ENCODE results near the gene MIDN.
A peak's percentile ranks its signal among the peaks of the same experiment; 100 is the strongest.
"Not testable (repeated sequence)": the region's sequence is repeated elsewhere in the genome, so short reads cannot be mapped to it uniquely, and the experiment has no call there.

Gene MIDN

GRCh38 chr19:1246265-1247087 is 1.9 kb upstream of the MIDN start:
- DNase-seq: not testable (repeated sequence)

DNA sequence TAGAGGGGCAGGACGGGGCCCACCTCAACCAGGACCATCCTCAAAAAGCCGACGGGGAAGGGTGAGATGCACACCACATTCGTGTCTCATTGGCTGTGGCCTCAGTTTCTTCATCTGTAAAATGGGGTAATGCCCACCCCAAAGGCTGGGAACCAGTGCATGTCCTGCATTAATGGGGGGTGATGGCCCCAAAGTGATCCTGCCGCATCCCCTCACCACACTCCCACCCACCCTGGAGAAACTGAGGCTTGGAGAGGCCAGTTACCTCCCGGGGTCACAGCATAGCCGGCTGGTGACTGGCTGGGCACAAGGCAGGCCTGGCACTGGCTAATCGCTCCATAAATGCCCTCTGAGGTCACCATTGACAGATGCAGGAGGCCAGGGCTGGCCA is 640 bp upstream of the MIDN start:
- DNase-seq: no peak

GRCh38 chr19:1248786-1249297 is 459 bp downstream of the MIDN start:
- DNase-seq: peak; percentile 73 to 90 (median 81)

DNA sequence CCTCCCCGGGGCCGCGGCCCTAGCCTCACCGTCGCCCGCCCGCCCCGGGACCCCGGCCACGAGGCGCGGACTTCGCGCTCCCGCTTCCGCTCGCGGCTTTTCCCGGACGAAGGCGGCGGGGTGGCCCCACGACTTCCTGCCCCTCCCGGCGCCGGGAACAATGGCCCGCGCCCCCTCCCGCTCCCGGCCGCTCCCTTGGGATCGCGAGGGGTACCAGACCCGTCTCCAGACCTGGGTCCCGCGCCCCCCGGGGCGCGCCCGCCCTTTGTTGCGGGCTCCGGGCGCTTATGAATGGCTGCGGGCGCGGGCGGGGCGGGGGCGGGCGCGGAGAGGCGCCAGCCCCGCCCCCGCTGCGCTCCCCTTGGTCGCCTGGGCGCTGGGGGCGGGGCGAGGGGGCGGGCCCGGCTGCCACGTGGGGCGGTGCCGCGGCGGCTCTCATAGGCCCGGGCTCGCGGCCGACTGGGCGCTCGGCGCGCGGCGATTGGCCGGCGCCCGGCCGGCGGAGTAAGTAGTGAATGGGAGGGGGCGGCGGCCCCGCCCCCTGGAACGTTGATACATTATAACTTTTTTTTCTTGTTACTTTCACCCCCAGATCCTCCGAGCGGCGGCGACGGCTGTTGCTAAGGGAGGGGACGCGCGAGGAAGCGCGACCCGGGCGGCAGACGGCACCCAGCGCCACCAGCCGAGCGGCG is 1.1 kb downstream of the MIDN start:
- peak; percentile 87 to 98 (median 90) for DNase-seq

GRCh38 chr19:1249990-1250436 is 1.6 kb downstream of the MIDN start:
- DNase-seq: no peak

DNA sequence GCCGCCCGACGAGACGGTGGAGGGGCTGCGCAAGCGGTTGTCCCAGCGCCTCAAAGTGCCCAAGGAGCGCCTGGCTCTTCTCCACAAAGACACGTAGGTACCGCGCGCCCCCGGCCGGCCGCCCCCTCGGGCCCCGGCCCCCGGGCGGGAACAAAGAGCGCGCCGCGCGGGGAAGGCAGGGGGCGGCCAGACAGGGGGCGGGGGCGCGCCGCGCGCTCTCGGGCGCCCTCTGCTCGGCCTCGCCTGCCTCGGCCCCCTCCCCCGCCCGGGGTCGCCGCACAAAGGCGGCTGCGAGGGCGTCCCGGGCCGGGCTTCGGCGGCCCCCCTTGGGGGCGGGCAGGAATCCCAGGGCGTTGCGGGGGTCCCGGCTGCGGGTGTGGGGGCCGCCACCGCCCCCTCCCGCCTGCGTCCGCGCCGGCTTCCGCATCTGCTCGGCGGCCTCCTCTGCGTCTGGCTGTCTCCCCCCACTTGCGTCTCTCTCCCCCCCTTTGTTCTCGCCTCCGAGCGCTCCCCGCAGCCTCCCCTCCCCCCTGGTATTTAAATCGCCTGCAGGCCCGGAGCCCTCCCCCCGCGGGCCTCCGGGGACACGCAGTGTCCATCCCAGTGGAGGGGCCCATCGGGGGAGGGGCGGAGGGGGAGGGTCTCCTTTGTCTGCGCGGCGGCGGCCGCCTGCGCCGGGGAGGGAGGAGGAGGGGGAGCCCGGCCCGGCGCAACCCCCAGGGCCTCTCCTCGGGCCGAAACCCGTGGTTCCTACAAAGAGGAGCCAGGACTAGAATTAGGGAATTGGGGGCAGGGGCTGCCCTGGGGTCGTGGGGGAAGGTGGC is 2.3 kb downstream of the MIDN start:
- peak; percentile 38 to 64 (median 61) for DNase-seq

GRCh38 chr19:1251330-1252220 is 3.2 kb downstream of the MIDN start:
- DNase-seq: peak; percentile 47 to 76 (median 63)

DNA sequence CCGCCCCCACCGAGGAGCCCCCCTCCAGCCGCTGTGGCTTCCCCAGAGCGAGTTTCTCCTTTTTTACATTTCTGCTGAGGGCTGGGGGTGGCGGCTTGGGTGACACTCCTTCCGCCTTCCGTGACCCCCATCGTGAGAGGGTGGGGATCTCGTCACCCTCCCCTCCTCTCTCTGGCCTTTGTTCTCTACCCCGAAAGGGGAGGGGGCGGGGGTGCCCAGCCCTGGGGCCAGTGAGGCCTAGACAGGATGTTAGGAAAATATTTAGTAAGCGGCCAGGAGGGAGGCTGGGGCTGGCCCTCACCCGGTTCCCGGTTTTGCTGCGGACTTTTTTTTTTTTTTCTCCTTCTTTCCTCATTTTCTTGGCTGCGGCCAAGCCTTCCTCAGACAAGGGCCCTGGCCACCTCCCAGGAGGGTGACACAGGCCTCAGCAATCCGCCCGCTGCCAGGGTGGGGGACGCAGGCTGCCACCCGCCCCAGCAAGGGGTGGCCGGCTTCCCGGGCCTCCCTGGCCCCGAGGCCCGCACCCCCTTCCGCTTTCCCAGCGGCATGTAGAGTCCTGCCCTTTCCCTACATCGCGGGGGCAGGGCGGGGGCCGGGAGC is 3.9 kb downstream of the MIDN start:
- peak in 4 of 5 donors; percentile 44 to 78 (median 54) for DNase-seq

GRCh38 chr19:1252821-1253513 is 4.6 kb downstream of the MIDN start:
- DNase-seq: peak; percentile 63 to 86 (median 70)

DNA sequence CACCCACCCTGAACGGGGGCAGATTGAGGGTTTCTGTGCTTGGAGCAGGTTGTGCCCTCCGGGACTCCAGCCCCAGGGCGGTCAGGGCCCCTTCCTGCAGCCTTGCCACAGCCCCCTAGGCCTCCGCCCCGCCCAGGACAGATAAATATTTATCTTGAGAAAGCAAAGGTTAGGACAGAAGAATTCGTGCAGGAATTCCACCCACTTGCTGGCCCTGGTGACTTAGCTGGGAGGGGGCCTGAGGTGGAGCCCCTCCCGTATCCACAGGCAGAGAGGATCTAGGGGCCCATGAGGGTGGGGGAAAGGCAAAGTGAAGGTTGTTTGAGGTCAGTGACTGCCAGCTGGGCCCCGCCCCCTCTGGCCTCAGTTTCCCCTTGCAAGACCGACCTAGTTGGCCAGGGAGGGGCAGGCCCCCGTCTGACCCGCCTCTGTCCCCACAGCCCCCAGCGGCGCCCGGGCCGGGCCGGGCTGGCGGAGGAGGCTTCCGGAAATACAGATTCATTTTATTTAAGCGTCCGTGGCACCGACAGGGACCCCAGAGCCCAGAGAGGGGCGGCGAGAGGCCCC is 5.2 kb downstream of the MIDN start:
- DNase-seq: no peak

DNA sequence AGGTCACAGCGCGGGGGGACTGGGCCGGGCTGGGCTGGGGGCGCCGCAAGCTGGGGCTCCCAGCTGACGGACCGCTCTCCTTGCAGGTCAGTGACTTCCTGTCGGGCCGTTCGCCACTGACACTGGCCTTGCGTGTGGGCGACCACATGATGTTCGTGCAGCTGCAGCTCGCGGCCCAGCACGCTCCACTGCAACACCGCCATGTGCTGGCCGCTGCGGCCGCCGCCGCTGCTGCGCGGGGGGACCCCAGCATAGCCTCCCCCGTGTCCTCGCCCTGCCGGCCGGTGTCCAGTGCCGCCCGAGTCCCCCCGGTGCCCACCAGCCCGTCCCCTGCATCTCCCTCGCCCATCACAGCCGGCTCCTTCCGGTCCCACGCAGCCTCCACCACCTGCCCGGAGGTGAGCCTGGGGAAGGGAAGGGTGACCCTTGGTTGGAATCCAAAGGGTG is 5.7 kb downstream of the MIDN start:
- no peak for DNase-seq

DNA sequence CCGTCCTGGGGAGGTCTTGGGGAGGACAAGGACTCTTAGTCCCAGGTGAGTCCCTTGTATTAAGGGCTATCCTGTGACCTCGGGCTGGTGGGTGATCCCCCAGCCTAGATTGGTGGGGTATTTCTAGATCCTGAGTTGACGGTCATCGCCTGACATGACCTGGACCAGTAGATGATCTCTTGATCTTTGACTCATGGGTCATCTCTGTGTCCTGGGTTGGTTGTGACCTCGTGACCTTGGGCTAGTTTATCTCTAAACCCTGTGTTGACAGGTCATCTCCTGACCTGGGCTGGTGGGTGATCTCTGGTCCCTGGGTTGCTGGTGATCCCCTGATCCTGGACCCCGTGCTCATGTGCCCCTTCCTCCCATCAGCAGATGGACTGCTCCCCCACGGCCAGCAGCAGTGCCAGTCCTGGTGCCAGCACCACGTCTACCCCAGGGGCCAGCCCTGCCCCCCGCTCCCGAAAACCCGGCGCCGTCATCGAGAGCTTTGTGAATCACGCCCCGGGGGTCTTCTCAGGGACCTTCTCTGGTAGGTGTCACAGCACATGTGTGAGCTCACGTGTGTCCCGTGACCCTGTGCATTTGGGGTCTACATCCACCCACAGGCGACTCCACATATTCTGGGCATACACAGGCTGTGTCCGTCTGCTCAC is 6.3 kb downstream of the MIDN start:
- DNase-seq: no peak

GRCh38 chr19:1255186-1256161 is 7.1 kb downstream of the MIDN start:
- DNase-seq: no peak

DNA sequence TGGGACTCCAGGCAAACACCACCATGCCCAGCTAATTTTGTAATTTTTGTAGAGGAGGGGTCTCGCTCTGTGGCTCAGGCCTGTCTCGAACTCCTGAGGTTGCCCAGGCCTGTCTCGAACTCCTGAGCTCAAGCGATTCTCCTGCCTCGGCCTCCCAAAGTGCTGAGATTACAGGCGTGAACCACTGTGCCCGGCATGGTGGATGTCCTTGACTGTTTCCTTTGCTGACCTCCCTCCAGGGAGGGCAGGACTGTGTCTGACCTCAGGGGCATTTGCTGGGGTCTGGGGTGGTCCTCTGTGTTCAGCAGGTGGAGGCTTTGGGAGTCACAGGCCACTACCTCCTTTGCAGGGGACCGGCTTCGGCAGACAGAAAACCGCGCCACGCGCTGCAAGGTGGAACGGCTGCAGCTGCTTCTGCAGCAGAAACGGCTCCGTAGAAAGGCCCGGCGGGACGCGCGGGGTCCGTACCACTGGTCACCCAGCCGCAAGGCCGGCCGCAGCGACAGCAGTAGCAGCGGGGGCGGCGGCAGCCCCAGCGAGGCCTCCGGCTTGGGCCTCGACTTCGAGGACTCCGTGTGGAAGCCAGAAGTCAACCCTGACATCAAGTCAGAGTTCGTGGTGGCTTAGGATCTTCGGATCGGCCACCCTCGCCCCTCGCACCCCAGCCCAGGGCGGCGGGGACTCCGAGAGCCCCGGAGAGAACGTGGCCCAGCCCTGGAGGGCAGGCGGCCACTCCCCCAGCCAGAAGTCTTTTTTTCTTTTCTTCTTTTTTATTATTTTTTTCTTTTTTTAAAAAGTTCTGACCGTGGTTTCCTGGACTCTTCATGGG is 8.5 kb downstream of the MIDN start:
- DNase-seq: no peak

DNA sequence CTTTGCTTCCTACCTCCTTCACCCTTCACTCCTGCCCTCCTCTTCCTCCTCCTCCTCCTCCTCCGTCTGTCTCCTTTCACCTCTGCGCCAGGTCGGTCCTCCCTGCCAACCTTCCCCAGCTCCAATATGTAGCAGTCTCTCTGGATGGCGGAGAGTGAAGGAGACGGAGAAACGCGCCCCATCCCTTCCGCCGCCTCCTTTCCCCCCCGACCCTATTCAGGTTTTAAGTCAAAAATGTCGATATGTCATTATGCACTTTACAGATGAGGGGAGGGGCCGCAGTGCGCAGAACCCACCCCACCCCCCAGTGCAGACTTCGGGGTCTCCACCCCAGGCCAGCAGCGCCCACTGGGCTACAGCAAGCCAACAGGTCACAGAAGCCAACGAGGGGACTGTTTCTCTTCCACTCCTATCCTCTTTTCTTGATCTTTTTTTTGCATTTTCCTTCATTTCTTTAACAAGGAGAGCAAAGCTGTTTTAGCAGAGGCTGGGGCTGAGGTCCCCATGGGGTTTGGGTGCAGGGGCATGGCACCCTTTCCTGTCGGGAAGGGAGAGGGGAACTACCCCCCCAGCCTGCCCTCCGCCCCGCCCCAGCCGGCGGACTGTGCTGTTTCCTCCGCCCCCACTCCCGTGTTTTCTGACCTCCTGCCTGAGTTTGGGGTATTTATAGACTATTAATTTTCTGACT is 9.2 kb downstream of the MIDN start:
- DNase-seq: no peak

GRCh38 chr19:1258163-1258492 is 9.7 kb downstream of the MIDN start:
- no peak for DNase-seq

DNA sequence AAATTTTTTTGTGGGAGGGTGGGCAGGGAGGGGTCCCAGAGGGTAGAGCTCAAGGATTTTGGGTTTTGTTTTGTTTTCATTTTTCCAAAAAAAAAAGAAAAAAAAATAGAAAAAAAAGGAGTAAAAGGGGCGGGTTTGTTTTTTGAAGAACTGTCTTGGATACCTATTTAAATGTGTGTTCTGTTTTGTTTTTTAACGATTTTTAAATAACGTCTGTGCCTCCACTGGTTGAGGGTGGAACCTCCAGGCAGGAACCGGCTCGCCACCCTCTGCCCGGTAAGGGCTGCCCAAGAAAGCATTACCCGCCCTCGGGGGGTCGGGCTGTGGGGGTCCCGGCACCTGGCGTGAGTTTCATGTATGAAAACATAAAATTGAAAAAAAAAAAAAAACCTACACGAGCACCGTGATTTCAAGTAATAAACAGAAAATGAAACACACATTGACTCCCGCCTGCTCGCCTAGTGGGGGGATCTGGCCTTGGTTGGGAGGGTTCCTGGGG is 10.4 kb downstream of the MIDN start:
- no peak for DNase-seq

All from T-helper 1 cell (primary cell).